NCI-H1930 (cell line): ENCODE results near the gene HSPB9.
"Not testable (repeated sequence)": the region's sequence is repeated elsewhere in the genome, so short reads cannot be mapped to it uniquely, and the experiment has no call there.

ENCODE experiments used
- DNase-seq, 2 experiments: peaks; one replicate each; lab custom pipeline; 2025; lab: John Stamatoyannopoulos, UW

The HSPB9 gene

DNA sequence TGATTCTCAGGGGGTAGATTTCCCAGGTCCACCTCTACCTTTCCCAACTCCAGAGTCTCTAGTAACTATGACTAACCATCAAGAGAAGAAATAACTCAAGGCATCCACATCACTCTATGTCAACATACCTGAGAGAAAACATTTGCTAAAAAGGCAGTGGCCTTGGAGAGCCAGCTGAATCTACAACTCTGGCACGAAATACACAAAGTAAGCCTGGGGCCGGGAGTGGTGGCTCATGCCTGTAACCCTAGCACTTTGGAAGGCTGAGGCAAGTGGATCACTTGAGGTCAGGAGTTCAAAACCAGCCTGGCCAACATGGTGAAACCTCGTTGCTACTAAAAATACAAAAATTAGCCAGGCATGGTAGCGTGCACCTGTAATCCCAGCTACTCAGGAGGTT is 20.5 kb downstream of the HSPB9 start:
- DNase-seq = not testable (repeated sequence)

DNA sequence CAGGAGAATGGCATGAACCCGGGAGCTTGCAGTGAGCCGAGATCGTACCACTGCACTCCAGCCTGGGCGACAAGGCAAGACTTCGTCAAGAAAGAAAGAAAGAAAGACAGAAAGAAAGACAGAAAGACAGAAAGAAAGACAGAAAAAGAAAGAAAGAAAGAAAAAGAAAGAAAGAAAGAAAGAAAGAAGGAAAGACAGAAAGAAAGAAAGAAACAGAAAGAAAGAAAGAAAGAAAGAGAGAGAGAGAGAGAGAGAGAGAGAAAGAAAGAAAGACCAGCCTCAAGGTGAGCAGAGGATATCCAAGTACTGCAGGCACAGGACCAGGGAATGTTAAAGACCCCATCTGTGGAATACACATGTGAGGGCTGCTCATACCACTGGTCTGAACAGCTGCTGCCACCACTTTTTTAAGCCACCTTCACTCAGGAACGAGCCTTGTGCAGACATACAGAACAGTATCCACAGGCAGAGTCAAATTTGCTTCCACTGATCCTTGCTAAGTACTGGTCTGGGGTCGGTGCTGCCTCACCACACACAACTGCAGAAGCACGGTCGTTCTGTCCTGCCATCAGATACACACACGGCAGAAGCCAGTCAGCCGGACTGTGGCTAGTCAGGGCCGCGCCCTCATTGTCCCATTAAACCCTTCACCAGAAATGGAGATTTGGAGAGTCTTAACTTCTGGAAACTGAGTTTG is 24.5 kb downstream of the HSPB9 start:
- DNase-seq = no peak

DNA sequence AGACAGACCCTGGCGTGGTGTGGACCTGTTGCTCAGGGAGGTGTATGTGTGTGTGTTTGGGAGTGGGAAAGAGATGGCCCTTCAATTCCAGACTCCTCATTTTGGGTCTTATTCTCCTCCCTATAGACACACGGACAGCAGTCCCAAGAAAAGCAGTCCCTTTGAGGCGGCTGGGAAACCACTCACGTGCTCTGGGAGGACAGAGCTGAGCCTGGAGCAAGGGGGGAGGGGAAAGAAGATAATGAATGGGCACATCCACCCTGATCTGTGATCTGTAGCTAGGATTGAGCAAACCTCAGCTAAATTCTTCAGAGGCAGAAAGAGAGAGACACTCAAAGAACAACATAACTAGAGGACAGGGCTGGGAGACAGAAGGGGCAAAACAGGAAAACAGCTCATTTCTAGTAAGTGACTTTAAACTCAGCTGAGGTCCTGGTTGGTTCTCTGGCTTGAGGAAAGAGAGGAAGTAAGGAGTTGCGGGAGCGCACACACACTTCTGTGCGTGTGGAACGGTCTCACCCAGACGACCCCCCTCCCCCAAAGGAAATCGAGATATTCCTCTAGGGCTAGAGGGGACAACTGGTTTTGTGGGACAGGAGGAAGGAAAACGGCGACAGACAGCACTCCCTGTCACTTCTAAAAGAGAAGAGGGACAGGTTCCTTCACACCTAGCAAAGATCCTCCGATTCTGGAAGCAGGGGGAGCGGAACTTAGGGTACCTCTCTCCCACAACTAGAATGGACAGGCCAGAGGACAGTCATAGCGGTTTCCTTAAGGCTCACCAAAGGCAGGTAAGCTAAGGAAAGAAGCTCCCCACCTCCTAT is 31.5 kb downstream of the HSPB9 start:
- DNase-seq = no peak

GRCh38 chr17:42155614-42156045 is 33.0 kb downstream of the HSPB9 start:
- no peak for DNase-seq

- DNase-seq = no peak
Measured at GRCh38 chr17:42159796-42160530, 37.4 kb downstream of the HSPB9 start.

DNA sequence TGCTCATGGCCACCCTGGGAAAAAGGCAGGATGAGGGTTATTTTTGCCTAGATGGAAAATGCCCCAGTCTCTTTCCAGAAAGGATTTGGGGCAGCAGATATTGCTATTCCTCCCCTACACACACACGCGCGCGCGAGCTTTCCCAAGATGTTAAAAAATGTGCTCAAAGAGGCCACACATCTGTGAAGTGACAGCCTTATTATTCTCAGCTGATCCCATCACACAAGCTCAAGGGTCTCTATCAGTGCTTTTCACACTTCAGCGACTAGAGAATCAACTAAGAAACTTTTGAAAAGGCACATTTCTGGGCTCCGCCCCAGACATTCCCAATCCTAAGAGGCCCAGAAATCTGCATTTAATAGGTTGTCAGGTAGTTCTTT is 37.9 kb downstream of the HSPB9 start:
- DNase-seq = no peak

- DNase-seq = no peak
Measured at GRCh38 chr17:42163113-42163512, 40.5 kb downstream of the HSPB9 start.

GRCh38 chr17:42163696-42164407 is 41.2 kb downstream of the HSPB9 start:
- no peak for DNase-seq

GRCh38 chr17:42165751-42166150 is 43.1 kb downstream of the HSPB9 start:
- no peak for DNase-seq

- no peak for DNase-seq
Measured at GRCh38 chr17:42166196-42166763, 43.7 kb downstream of the HSPB9 start.

DNA sequence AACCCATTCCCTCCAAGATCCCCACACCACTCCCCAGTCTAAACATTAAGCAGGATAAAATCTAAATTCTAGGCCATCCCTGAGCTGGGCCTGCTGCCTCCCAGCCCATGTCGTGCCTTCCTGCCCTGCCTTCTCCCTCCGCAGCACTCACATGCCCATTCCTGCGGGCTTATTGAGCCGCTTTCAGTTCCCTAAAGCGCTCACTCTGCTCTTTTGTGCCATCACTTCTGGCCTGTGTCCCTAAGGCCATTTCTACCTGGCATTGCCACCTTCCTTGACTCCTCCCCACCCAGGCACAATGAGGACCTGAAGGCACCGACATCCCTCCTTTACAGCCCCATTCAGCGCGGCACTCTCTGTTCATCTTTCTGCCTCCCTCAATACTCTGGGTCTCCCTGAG is 45.2 kb downstream of the HSPB9 start:
- no peak for DNase-seq

DNA sequence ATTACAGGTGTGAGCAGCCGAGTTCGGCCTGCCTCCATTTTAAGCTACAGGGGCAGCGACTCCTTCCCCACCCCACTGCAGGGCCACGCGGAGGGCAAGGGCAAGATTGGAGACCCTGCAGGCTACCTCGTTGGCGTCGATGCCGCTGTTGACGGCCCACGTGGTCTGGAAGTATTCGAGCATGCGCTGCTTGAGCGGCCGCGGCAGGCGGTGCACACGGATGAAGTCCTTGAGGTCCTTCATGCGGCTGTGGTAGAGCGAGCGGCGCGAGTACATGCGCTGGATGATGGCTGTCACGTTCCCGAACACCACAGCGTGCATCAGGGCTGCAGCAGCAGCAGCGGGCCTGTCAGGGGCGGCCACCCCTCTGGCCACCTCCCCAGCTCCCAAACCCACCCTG is 46.7 kb downstream of the HSPB9 start:
- DNase-seq = no peak

DNA sequence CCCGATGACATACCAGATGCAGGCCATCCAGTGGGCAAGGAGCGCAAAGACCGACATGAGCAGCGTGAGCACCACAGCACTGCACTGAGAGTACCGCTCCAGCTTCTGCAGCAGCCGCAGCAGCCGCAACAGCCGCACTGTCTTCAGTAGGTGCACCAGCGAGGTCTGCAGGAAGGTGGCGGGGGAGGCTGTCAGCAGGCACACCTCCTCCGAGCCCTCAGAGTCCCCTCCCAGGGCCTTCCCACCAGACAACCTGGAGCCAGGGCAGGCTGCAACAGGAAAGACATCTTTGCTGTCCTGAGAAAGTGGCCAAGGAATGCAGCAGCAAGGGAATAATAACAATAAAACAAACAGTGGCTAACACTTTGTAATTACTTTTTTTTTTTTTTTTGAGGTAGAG is 49.2 kb downstream of the HSPB9 start:
- DNase-seq = no peak
